HEK293 (cell line): ENCODE results near the gene ANKRD33.

ENCODE experiments used
- CTCF ChIA-PET: fragments of 350-600 bp; formaldehyde crosslinking; extraction: SDS; loops from one replicate; lab custom pipeline; 2021; ENCODE audit warnings: antibody characterized with exemption; lab: Yijun Ruan, JAX
- POLR2A ChIA-PET: fragments of 300-600 bp; formaldehyde crosslinking; extraction: SDS; loops from one replicate; lab custom pipeline; 2020; ENCODE audit warnings: antibody characterized with exemption, inconsistent platforms; lab: Yijun Ruan, JAX
- H3K27ac ChIP-seq: fragments of 200-500 bp; sonication (Bioruptor generic); 2 replicates; pipeline ENCODE4 v1.5.1; 2014; ENCODE audit warnings: low read depth, low read length, control low read depth, inconsistent platforms; ENCODE audit errors: extremely low read depth
- H3K36me3 ChIP-seq, 2 experiments: fragments of 200-500 bp in 1 of 2; sonication (Bioruptor generic) in 1 of 2; 1 replicate in 1 of 2; 2 replicates in 1 of 2; pipeline ENCODE4 v1.5.1; 2014 to 2017; ENCODE audit warnings: inconsistent platforms in 2 of 2, low read length in 2 of 2; ENCODE audit not compliant: control insufficient read depth in 2 of 2, insufficient read depth in 1 of 2
- H3K4me1 ChIP-seq: fragments of 200-500 bp; sonication (Bioruptor generic); 2 replicates; pipeline ENCODE4 v1.5.1; 2014; ENCODE audit warnings: mild to moderate bottlenecking, low read length, inconsistent platforms; ENCODE audit not compliant: control insufficient read depth, insufficient read depth
- H3K4me3 ChIP-seq: 2 replicates; pipeline ENCODE4 v1.5.1; 2011; ENCODE audit warnings: low read depth, mild to moderate bottlenecking, control low read depth, low read length, moderate library complexity
- H3K9me3 ChIP-seq: fragments of 200-500 bp; sonication (Bioruptor generic); 2 replicates; pipeline ENCODE4 v1.5.1; 2014; ENCODE audit warnings: low read depth, low read length, inconsistent platforms; ENCODE audit not compliant: control insufficient read depth, insufficient read depth
- BCL6B ChIP-seq: fragments of 450-650 bp; formaldehyde crosslinking; IDR thresholded peaks from 2 replicates; pipeline ENCODE4 v1.5.1; 2017; ENCODE audit warnings: missing biosample characterization, missing genetic modification characterization
- CTCF ChIP-seq: fragments of 450-650 bp; formaldehyde crosslinking; IDR thresholded peaks from 2 replicates; pipeline ENCODE4 v1.5.1; 2016; ENCODE audit warnings: missing biosample characterization, missing genetic modification characterization
- EGR2 ChIP-seq: fragments of 450-650 bp; formaldehyde crosslinking; IDR thresholded peaks from 2 replicates; pipeline ENCODE4 v1.5.1; 2016; ENCODE audit warnings: low read depth, missing biosample characterization, missing genetic modification characterization
- GFI1B ChIP-seq: fragments of 450-650 bp; formaldehyde crosslinking; IDR thresholded peaks from 2 replicates; pipeline ENCODE4 v1.5.1; 2016; ENCODE audit warnings: missing biosample characterization, missing genetic modification characterization
- KLF16 ChIP-seq: fragments of 450-650 bp; formaldehyde crosslinking; IDR thresholded peaks from 2 replicates; pipeline ENCODE4 v1.5.1; 2017; ENCODE audit warnings: missing biosample characterization, missing genetic modification characterization
- KLF8 ChIP-seq: fragments of 450-650 bp; formaldehyde crosslinking; IDR thresholded peaks from 2 replicates; pipeline ENCODE4 v1.5.1; 2016; ENCODE audit warnings: missing biosample characterization, missing genetic modification characterization
- OSR2 ChIP-seq: fragments of 450-650 bp; formaldehyde crosslinking; IDR thresholded peaks from 2 replicates; pipeline ENCODE4 v1.5.1; 2016; ENCODE audit warnings: missing biosample characterization, missing genetic modification characterization
- RBAK ChIP-seq: fragments of 450-650 bp; formaldehyde crosslinking; IDR thresholded peaks from 2 replicates; pipeline ENCODE4 v1.5.1; 2016; ENCODE audit warnings: missing biosample characterization, missing genetic modification characterization
- REPIN1 ChIP-seq: fragments of 450-650 bp; formaldehyde crosslinking; IDR thresholded peaks from 2 replicates; pipeline ENCODE4 v1.5.1; 2017; ENCODE audit warnings: missing biosample characterization, missing genetic modification characterization, low read depth
- SP2 ChIP-seq: fragments of 450-650 bp; formaldehyde crosslinking; IDR thresholded peaks from 2 replicates; pipeline ENCODE4 v1.5.1; 2016; ENCODE audit warnings: missing biosample characterization, missing genetic modification characterization
- ZBTB17 ChIP-seq: fragments of 450-650 bp; formaldehyde crosslinking; IDR thresholded peaks from 2 replicates; pipeline ENCODE4 v1.5.1; 2016; ENCODE audit warnings: missing biosample characterization, missing genetic modification characterization
- ZFP69B ChIP-seq: fragments of 450-650 bp; formaldehyde crosslinking; IDR thresholded peaks from 2 replicates; pipeline ENCODE4 v1.5.1; 2016; ENCODE audit warnings: missing biosample characterization, missing genetic modification characterization
- ZNF174 ChIP-seq: fragments of 450-650 bp; formaldehyde crosslinking; IDR thresholded peaks from 2 replicates; pipeline ENCODE4 v1.5.0; 2017; ENCODE audit warnings: missing biosample characterization, mild to moderate bottlenecking, missing genetic modification characterization
- ZNF239 ChIP-seq: fragments of 450-650 bp; formaldehyde crosslinking; IDR thresholded peaks from 2 replicates; pipeline ENCODE4 v1.5.1; 2016; ENCODE audit warnings: missing biosample characterization, missing genetic modification characterization
- ZNF26 ChIP-seq: fragments of 450-650 bp; formaldehyde crosslinking; IDR thresholded peaks from 2 replicates; pipeline ENCODE4 v1.5.1; 2016; ENCODE audit warnings: missing biosample characterization, missing genetic modification characterization
- ZNF280C ChIP-seq: fragments of 450-650 bp; formaldehyde crosslinking; IDR thresholded peaks from 2 replicates; pipeline ENCODE4 v1.5.1; 2016; ENCODE audit warnings: missing biosample characterization, missing genetic modification characterization
- ZNF366 ChIP-seq: fragments of 450-650 bp; formaldehyde crosslinking; conservative IDR thresholded peaks from 2 replicates; pipeline ENCODE4 v1.5.1; 2016; ENCODE audit warnings: missing biosample characterization, missing genetic modification characterization
- ZNF391 ChIP-seq: fragments of 450-650 bp; formaldehyde crosslinking; IDR thresholded peaks from 2 replicates; pipeline ENCODE4 v1.5.1; 2016; ENCODE audit warnings: low read depth, missing biosample characterization, missing genetic modification characterization, borderline replicate concordance
- ZNF514 ChIP-seq: fragments of 450-650 bp; formaldehyde crosslinking; IDR thresholded peaks from 2 replicates; pipeline ENCODE4 v1.5.1; 2016; ENCODE audit warnings: missing biosample characterization, missing genetic modification characterization
- ZNF549 ChIP-seq: fragments of 450-650 bp; IDR thresholded peaks from 2 replicates; pipeline ENCODE4 v1.5.1; 2018; ENCODE audit warnings: missing biosample characterization, missing genetic modification characterization, mild to moderate bottlenecking, inconsistent platforms, moderate library complexity
- ZNF600 ChIP-seq: fragments of 450-650 bp; formaldehyde crosslinking; IDR thresholded peaks from 2 replicates; pipeline ENCODE4 v1.5.1; 2016; ENCODE audit warnings: missing biosample characterization, missing genetic modification characterization
- ZNF645 ChIP-seq: fragments of 450-650 bp; formaldehyde crosslinking; IDR thresholded peaks from 2 replicates; pipeline ENCODE4; 2016; ENCODE audit warnings: missing biosample characterization, missing genetic modification characterization
- ZNF830 ChIP-seq: fragments of 450-650 bp; IDR thresholded peaks from 2 replicates; pipeline ENCODE4 v1.5.0; 2018; ENCODE audit warnings: missing biosample characterization, missing genetic modification characterization, low read depth, mild to moderate bottlenecking, moderate library complexity
- ZSCAN16 ChIP-seq: fragments of 450-650 bp; formaldehyde crosslinking; IDR thresholded peaks from 2 replicates; pipeline ENCODE4 v1.5.1; 2016; ENCODE audit warnings: missing biosample characterization, missing genetic modification characterization
- TF ChIP-seq, protein P1 (sequence below): fragments of 450-650 bp; IDR thresholded peaks from 2 replicates; pipeline ENCODE4 v1.5.1; 2018; ENCODE audit warnings: missing biosample characterization, mild to moderate bottlenecking, missing genetic modification characterization

ANKRD33 gene

GRCh38 chr12:51887476-51888315 lies at the start of gene ANKRD33:
Gene ANKRD33, plus strand, starts transcription at chr12:51888103. Its CDS starts 84 bp downstream, at chr12:51888187.
- TF ChIP-seq KLF8 (tag by site-specific recombination) (no peak), GFI1B (tag by site-specific recombination) (no peak), RBAK (tag by site-specific recombination) (no peak), KLF16 (tag by site-specific recombination) (no peak), SP2 (tag by site-specific recombination) (no peak), ZNF514 (tag by site-specific recombination) (no peak), ZFP69B (no peak), OSR2 (tag by site-specific recombination) (no peak), ZNF26 (tag by site-specific recombination) (no peak), EGR2 (tag by site-specific recombination) (no peak), ZNF174 (tag by site-specific recombination) (no peak), ZNF600 (no peak)
- POLR2A ChIA-PET: no interaction called here
- H3K9me3 ChIP-seq: no peaks in the 10 kb centered on the region
- no peaks in the 10 kb centered on the region for H3K4me1 ChIP-seq
- no peak within 1 kb of the TSS for H3K27ac ChIP-seq
- CTCF ChIA-PET: interaction anchor here (0.7 to 2.8 kb wide), 6 partner anchors 12 to 138 kb away, joined by 3 to 15 read pairs (median 4); no protein-coding TSS in a partner anchor
- no peak within 1 kb of the TSS for H3K4me3 ChIP-seq
- H3K36me3 ChIP-seq: no peaks in the 10 kb centered on the region

DNA sequence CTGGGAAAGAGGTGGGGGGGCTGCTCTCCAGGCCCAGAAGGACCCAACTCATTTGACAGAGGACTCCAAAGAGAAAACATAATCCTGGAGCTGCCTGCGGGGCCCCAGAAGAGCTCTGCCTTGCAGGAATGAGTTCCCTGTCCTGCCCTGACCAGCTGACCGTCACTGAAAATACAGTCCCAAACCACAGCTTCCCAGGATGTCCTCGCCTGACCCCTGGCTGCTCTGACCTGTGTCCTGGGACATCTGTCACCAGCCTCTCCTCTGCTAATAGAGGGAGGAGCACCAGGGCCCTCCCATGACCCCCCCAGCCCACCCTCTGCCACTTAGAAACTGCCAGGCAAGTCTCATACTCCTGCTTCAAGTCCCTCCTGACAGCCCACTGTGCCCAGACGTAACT lies 49.1 kb upstream of the ANKRD33 start:
- CTCF ChIA-PET: interaction anchor here (0.5 to 3.3 kb wide), 4 partner anchors 12 to 407 kb away, joined by 3 to 26 read pairs (median 4); no protein-coding TSS in a partner anchor
- Histone ChIP-seq H3K36me3 (no peaks in the 10 kb centered on the region), H3K9me3 (no peaks in the 10 kb centered on the region), H3K4me3 (no peak overlapping the region), H3K4me1 (0 out of 2 replicates have a peak, but pooled peaks cover 3% of the 10 kb centered on the region), H3K27ac (no peak overlapping the region)
- POLR2A ChIA-PET: interaction anchor here (1.3 kb wide), 1 partner anchor 18 kb away, joined by 3 read pairs; no protein-coding TSS in a partner anchor
- TF ChIP-seq ZNF645 (tag by site-specific recombination): no peak
- TF ChIP-seq ZNF239 (tag by site-specific recombination): no peak
- TF ChIP-seq ZNF391 (tag by site-specific recombination): no peak
- no peak for TF ChIP-seq ZNF549 (tag by site-specific recombination)
- no peak for TF ChIP-seq REPIN1 (tag by site-specific recombination)
- no peak for TF ChIP-seq BCL6B
- TF ChIP-seq, protein P1, sequence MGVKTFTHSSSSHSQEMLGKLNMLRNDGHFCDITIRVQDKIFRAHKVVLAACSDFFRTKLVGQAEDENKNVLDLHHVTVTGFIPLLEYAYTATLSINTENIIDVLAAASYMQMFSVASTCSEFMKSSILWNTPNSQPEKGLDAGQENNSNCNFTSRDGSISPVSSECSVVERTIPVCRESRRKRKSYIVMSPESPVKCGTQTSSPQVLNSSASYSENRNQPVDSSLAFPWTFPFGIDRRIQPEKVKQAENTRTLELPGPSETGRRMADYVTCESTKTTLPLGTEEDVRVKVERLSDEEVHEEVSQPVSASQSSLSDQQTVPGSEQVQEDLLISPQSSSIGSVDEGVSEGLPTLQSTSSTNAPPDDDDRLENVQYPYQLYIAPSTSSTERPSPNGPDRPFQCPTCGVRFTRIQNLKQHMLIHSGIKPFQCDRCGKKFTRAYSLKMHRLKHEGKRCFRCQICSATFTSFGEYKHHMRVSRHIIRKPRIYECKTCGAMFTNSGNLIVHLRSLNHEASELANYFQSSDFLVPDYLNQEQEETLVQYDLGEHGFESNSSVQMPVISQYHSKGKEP: no peak
- no peak for TF ChIP-seq ZSCAN16 (tag by site-specific recombination)
- TF ChIP-seq CTCF (tag by site-specific recombination): no peak
- TF ChIP-seq ZNF830 (tag by site-specific recombination): no peak
- no peak for TF ChIP-seq ZBTB17 (tag by site-specific recombination)
- TF ChIP-seq ZNF366 (tag by site-specific recombination): no peak
- no peak for TF ChIP-seq ZNF514 (tag by site-specific recombination)
- no peak for TF ChIP-seq ZNF280C (tag by site-specific recombination)
